ENCODE measurements around the gene NPAS3. TPM values are rescaled to one million over a fixed set of nuclear protein-coding genes. Genes with fewer than 3 reads are reported as not detected.

The NPAS3 gene
- total RNA-seq, 1 donor: 0.36 TPM

GRCh38 chr14:33357225-33358010 is 418.7 kb downstream of the NPAS3 start:
- H3K4me3 ChIP-seq (ENCODE audit: low read depth, low read length): no peak overlapping the region
- TF ChIP-seq CTCF (IDR thresholded peaks at IDR 0.05; ENCODE audit: insufficient read depth, low read length): no peak
- no peak for DNase-seq (ENCODE audit: low read depth)

GRCh38 chr14:33359288-33359881 is 420.7 kb downstream of the NPAS3 start:
- no peak overlapping the region for H3K4me3 ChIP-seq (ENCODE audit: low read depth, low read length)
- DNase-seq (ENCODE audit: low read depth): no peak
- no peak for TF ChIP-seq CTCF (IDR thresholded peaks at IDR 0.05; ENCODE audit: insufficient read depth, low read length)

GRCh38 chr14:33362934-33363333 is 424.3 kb downstream of the NPAS3 start:
- H3K4me3 ChIP-seq (ENCODE audit: low read depth, low read length): no peak overlapping the region
- no peak for DNase-seq (ENCODE audit: low read depth)
- no peak for TF ChIP-seq CTCF (IDR thresholded peaks at IDR 0.05; ENCODE audit: insufficient read depth, low read length)

GRCh38 chr14:33363682-33364081 is 425.0 kb downstream of the NPAS3 start:
- TF ChIP-seq CTCF (IDR thresholded peaks at IDR 0.05; ENCODE audit: insufficient read depth, low read length): no peak
- DNase-seq (ENCODE audit: low read depth): no peak
- no peak overlapping the region for H3K4me3 ChIP-seq (ENCODE audit: low read depth, low read length)

- no peak for DNase-seq (ENCODE audit: low read depth)
- no peak overlapping the region for H3K4me3 ChIP-seq (ENCODE audit: low read depth, low read length)
- no peak for TF ChIP-seq CTCF (IDR thresholded peaks at IDR 0.05; ENCODE audit: insufficient read depth, low read length)
These were observed 425.8 kb downstream of the NPAS3 start for GRCh38 chr14:33364466-33364865.

- no peak for TF ChIP-seq CTCF (IDR thresholded peaks at IDR 0.05; ENCODE audit: insufficient read depth, low read length)
- no peak for DNase-seq (ENCODE audit: low read depth)
- no peak overlapping the region for H3K4me3 ChIP-seq (ENCODE audit: low read depth, low read length)
These were observed 430.4 kb downstream of the NPAS3 start for GRCh38 chr14:33369041-33369440.
